HG02885 (cell line): ENCODE results near the gene HBG2.
"Not testable (repeated sequence)": the region's sequence is repeated elsewhere in the genome, so short reads cannot be mapped to it uniquely, and the experiment has no call there.

Experiments used
- ATAC-seq: cut with Tn5 transposase; IDR thresholded peaks from one replicate; pipeline ENCODE4 v1.9.1; 2021; ENCODE audit warnings: mild to moderate bottlenecking; ENCODE audit not compliant: unreplicated experiment, poor library complexity

HBG2 gene

GRCh38 chr11:5283086-5283485 is 28.5 kb upstream of the HBG2 start:
- ATAC-seq = no peak

GRCh38 chr11:5282628-5283027 is 28.0 kb upstream of the HBG2 start:
- no peak for ATAC-seq

DNA sequence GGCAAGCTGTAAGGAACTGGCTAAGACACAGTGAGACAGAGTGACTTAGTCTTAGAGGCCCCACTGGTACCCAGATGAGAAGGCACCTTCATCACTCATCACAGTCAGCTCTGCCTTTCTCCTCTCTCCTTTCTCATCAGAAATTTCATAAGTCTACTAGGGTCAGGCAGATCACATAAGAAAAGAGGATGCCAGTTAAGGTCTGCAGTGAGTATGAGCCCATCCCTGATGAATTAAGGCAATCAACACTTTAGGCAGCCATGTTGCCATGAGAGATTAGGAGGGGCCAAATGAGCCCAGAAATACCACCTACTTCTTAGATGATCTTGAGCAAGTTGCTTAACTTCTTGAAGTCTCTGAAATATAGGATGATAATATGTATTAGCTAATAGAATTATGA is 27.0 kb upstream of the HBG2 start:
- ATAC-seq = no peak

DNA sequence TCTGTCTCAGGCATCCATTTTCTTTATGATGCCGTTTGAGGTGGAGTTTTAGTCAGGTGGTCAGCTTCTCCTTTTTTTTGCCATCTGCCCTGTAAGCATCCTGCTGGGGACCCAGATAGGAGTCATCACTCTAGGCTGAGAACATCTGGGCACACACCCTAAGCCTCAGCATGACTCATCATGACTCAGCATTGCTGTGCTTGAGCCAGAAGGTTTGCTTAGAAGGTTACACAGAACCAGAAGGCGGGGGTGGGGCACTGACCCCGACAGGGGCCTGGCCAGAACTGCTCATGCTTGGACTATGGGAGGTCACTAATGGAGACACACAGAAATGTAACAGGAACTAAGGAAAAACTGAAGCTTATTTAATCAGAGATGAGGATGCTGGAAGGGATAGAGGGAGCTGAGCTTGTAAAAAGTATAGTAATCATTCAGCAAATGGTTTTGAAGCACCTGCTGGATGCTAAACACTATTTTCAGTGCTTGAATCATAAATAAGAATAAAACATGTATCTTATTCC is 26.1 kb upstream of the HBG2 start:
- ATAC-seq = peak; percentile 96

GRCh38 chr11:5279471-5280090 is 25.0 kb upstream of the HBG2 start:
- no peak for ATAC-seq

GRCh38 chr11:5277807-5278382 is 23.3 kb upstream of the HBG2 start:
- ATAC-seq = peak; percentile 47

GRCh38 chr11:5276697-5277096 is 22.1 kb upstream of the HBG2 start:
- no peak for ATAC-seq

GRCh38 chr11:5275369-5276110 is 21.0 kb upstream of the HBG2 start:
- ATAC-seq = no peak

DNA sequence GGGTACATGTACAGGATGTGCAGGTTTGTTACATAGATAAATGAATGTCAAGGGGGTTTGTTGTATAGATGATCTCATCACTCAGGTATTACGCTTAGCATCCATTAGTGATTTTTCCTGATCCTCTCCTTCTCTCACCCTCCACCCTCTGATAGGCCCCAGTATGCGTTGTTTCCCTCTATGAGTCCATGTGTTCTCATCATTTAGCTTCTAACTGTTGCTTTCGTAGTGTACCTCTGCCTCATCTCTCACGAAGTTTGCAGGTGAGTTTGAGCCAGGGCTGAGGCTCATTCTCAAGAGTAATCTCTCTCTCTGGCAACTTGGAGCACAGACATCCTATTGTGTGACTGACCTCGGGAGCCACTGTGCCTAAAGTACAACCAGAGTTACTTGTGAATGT is 19.8 kb upstream of the HBG2 start:
- ATAC-seq = no peak

- no peak for ATAC-seq
Measured at GRCh38 chr11:5272395-5273017, 17.9 kb upstream of the HBG2 start.

GRCh38 chr11:5269715-5270147 is 15.2 kb upstream of the HBG2 start, which contains the start of gene HBE1:
TSS of gene HBE1 (minus strand) at chr11:5269945. CDS start at chr11:5269890, 55 bp downstream.
- ATAC-seq = no peak

- no peak for ATAC-seq
Measured at GRCh38 chr11:5267033-5267563, 12.5 kb upstream of the HBG2 start.

DNA sequence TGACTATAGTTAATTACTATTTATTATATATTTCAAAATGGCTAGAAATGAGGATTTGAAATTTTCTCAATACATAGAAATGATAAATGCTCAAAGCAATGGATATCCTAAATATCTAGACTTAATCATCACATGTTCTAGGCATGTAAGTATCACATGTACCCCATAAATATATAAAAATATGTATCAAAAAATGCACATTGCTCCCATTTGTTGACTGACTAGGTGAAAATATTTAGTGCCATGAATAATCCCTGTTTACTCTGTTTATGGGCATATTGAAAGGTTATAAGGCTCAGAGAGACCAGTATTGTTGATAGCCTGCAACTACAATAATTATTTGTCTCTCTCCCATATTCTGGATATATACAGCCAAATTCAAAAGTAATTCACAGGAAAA is 12.0 kb upstream of the HBG2 start:
- no peak for ATAC-seq

DNA sequence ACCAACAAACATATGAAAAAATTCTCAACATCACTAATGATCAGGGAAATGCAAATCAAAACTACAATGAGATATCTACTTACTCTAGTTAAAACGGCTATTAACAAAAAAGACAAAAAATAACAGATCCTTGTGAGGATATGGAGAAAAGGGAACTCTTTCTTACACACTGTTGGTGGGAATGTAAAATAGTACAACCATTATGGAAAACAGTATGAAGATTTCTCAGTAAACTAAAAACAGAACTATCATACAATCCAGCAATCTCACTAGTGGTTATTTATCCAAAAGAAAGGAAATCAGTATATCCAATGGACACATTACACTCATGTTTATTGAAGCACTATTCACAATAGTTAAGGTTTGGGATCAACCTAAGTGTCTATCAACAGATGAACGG is 11.3 kb upstream of the HBG2 start:
- ATAC-seq = no peak

GRCh38 chr11:5258543-5259262 is 4.1 kb upstream of the HBG2 start:
- ATAC-seq = no peak

DNA sequence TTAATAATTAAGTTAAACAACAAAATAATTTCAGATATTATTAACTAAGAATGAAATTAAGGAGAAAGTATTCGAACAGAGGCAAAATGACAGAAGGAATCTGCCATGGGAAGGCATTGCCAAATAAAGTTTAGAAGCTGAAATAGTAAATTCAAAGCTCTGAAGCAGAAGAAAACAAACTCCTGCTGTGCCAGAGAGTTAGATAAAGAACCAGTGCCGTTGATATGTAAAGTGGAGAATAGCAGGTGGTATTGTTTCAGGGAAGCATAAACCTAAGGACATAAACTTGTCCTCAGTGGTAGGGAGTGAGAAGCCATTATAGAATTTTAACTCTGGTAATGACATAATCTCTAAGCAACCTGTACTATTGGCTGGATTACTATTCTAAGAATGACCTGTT is 2.7 kb upstream of the HBG2 start:
- ATAC-seq = no peak

DNA sequence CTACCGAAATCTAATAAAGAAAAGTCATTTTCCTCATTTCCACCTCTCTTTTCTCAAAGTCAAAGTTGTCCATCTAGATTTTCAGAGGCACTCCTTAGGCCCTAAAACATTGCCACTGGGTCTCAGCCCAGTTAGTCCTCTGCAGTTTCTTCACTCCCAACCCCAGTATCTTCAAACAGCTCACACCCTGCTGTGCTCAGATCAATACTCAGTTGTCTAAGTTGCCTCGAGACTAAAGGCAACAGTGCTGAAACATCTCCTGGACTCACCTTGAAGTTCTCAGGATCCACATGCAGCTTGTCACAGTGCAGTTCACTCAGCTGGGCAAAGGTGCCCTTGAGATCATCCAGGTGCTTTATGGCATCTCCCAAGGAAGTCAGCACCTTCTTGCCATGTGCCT is 558 bp downstream of the HBG2 start:
- ATAC-seq = not testable (repeated sequence)

- not testable (repeated sequence) for ATAC-seq
Measured at GRCh38 chr11:5253440-5253839, 1.1 kb downstream of the HBG2 start.

GRCh38 chr11:5252919-5253265 is 1.7 kb downstream of the HBG2 start:
- ATAC-seq = no peak
